Ectodermal cell (in vitro differentiated cells): ENCODE results near the gene VAMP5.
"Not testable (repeated sequence)": the region's sequence is repeated elsewhere in the genome, so short reads cannot be mapped to it uniquely, and the experiment has no call there.

ENCODE experiments used
- H3K27ac ChIP-seq: 2 replicates; pipeline ENCODE4 v1.7.0; 2013; ENCODE audit warnings: mild to moderate bottlenecking, low read depth, low read length; ENCODE audit not compliant: insufficient read depth, poor library complexity, severe bottlenecking
- H3K27me3 ChIP-seq: 2 replicates; pipeline ENCODE4 v1.7.0; 2013; ENCODE audit warnings: mild to moderate bottlenecking, low read length; ENCODE audit not compliant: insufficient read depth, control insufficient read depth, poor library complexity, severe bottlenecking
- H3K36me3 ChIP-seq: one replicate; pipeline ENCODE4 v1.7.0; 2013; ENCODE audit warnings: low read length; ENCODE audit not compliant: control insufficient read depth, insufficient read depth
- H3K4me1 ChIP-seq: one replicate; pipeline ENCODE4 v1.7.0; 2013; ENCODE audit warnings: low read length; ENCODE audit not compliant: control insufficient read depth, insufficient read depth
- H3K4me3 ChIP-seq: 2 replicates; pipeline ENCODE4 v1.7.0; 2013; ENCODE audit warnings: low read depth, low read length, control low read depth; ENCODE audit not compliant: insufficient read depth
- H3K9me3 ChIP-seq: 2 replicates; pipeline ENCODE4 v1.7.0; 2013; ENCODE audit warnings: mild to moderate bottlenecking, low read length, moderate library complexity; ENCODE audit not compliant: control insufficient read depth
- WGBS, 2 experiments: methylation state at CpG; one replicate each; pipeline ENCODE4 v1.1.7; 2013; ENCODE audit warnings: missing lambda C conversion rate in 2 of 2; 5-methylcytosine and 5-hydroxymethylcytosine counted together

VAMP5 gene

GRCh38 chr2:85541753-85542457, 42.3 kb upstream of the VAMP5 start:
- Histone ChIP-seq H3K27me3 (no peaks in the 10 kb centered on the region), H3K4me1 (peaks cover 17% of the 10 kb centered on the region), H3K27ac (no peak overlapping the region), H3K36me3 (peaks cover 40% of the 10 kb centered on the region), H3K9me3 (no peaks in the 10 kb centered on the region), H3K4me3 (peak overlapping the region; percentile 91)
- 93 to 99% methylated on average over 4 to 5 of the region's 5 CpGs for WGBS, 2 experiments

GRCh38 chr2:85542777-85543176, 41.5 kb upstream of the VAMP5 start:
- Histone ChIP-seq H3K27ac (no peak overlapping the region), H3K4me1 (peaks cover 12% of the 10 kb centered on the region), H3K36me3 (peaks cover 40% of the 10 kb centered on the region), H3K27me3 (no peaks in the 10 kb centered on the region), H3K9me3 (no peaks in the 10 kb centered on the region), H3K4me3 (no peak overlapping the region)
- WGBS, 2 experiments: 89 to 98% methylated on average over 4 of the region's 4 CpGs

GRCh38 chr2:85544254-85544691, 40.0 kb upstream of the VAMP5 start:
- peaks cover 12% of the 10 kb centered on the region for H3K4me1 ChIP-seq
- not testable (repeated sequence) for H3K27me3 ChIP-seq, H3K9me3 ChIP-seq, H3K27ac ChIP-seq, H3K4me3 ChIP-seq
- peaks cover 40% of the 10 kb centered on the region for H3K36me3 ChIP-seq
- WGBS, 2 experiments: 93 to 96% methylated on average over 3 of the region's 3 CpGs

- WGBS, 2 experiments: 97 to 98% methylated on average over 2 to 5 of the region's 5 CpGs
- H3K9me3 ChIP-seq, H3K27me3 ChIP-seq, H3K27ac ChIP-seq, H3K4me3 ChIP-seq: not testable (repeated sequence)
- Histone ChIP-seq H3K36me3 (peaks cover 40% of the 10 kb centered on the region), H3K4me1 (peaks cover 12% of the 10 kb centered on the region)
Measured at GRCh38 chr2:85544915-85545779, 39.1 kb upstream of the VAMP5 start.

GRCh38 chr2:85545780-85546240, 38.4 kb upstream of the VAMP5 start:
- H3K4me1 ChIP-seq: peaks cover 12% of the 10 kb centered on the region
- 85 to 86% methylated on average over 5 of the region's 5 CpGs for WGBS, 2 experiments
- no peak overlapping the region for H3K27ac ChIP-seq
- peaks cover 45% of the 10 kb centered on the region for H3K36me3 ChIP-seq
- no peak overlapping the region for H3K4me3 ChIP-seq
- H3K27me3 ChIP-seq: no peaks in the 10 kb centered on the region
- H3K9me3 ChIP-seq: no peaks in the 10 kb centered on the region

GRCh38 chr2:85547089-85547858, 37.0 kb upstream of the VAMP5 start:
- peaks cover 40% of the 10 kb centered on the region for H3K36me3 ChIP-seq
- no peaks in the 10 kb centered on the region for H3K9me3 ChIP-seq
- no peak overlapping the region for H3K27ac ChIP-seq
- no peaks in the 10 kb centered on the region for H3K27me3 ChIP-seq
- WGBS, 2 experiments: 86 to 100% methylated on average over 1 of the region's 1 CpG
- no peak overlapping the region for H3K4me3 ChIP-seq
- H3K4me1 ChIP-seq: peaks cover under 1% of the 10 kb centered on the region

- Histone ChIP-seq H3K27ac (no peak overlapping the region), H3K27me3 (no peaks in the 10 kb centered on the region), H3K4me3 (no peak overlapping the region), H3K36me3 (peaks cover 38% of the 10 kb centered on the region), H3K4me1 (no peaks in the 10 kb centered on the region), H3K9me3 (no peaks in the 10 kb centered on the region)
- 95% methylated on average over 6 of the region's 6 CpGs for WGBS, 2 experiments
Measured at GRCh38 chr2:85547859-85548607, 36.2 kb upstream of the VAMP5 start.

GRCh38 chr2:85548608-85548900, 35.7 kb upstream of the VAMP5 start:
- H3K27ac ChIP-seq: peak overlapping the region; percentile 16
- WGBS, 2 experiments: 93 to 94% methylated on average over 2 of the region's 2 CpGs

GRCh38 chr2:85549095-85549494, 35.1 kb upstream of the VAMP5 start:
- no peaks in the 10 kb centered on the region for H3K9me3 ChIP-seq
- H3K36me3 ChIP-seq: peaks cover 37% of the 10 kb centered on the region
- H3K4me1 ChIP-seq: no peaks in the 10 kb centered on the region
- no peak overlapping the region for H3K4me3 ChIP-seq
- H3K27ac ChIP-seq: no peak overlapping the region
- no peaks in the 10 kb centered on the region for H3K27me3 ChIP-seq
- WGBS, 2 experiments: 94 to 96% methylated on average over 10 of the region's 10 CpGs

More at GRCh38 chr2:85548608-85548900, 35.7 kb upstream of the VAMP5 start:
- H3K4me1 ChIP-seq: no peaks in the 10 kb centered on the region
- no peak overlapping the region for H3K4me3 ChIP-seq
- no peaks in the 10 kb centered on the region for H3K9me3 ChIP-seq
- H3K36me3 ChIP-seq: peaks cover 33% of the 10 kb centered on the region
- no peaks in the 10 kb centered on the region for H3K27me3 ChIP-seq
